HG03097 (cell line): Measurements from ENCODE around the gene KCTD2.
A peak's percentile ranks its signal among the peaks of the same experiment; 100 is the strongest.

Experiments
- ATAC-seq: cut with Tn5 transposase; IDR thresholded peaks from one replicate; pipeline ENCODE4 v1.9.1; 2021; ENCODE audit not compliant: unreplicated experiment, low FRiP score

Gene KCTD2

DNA sequence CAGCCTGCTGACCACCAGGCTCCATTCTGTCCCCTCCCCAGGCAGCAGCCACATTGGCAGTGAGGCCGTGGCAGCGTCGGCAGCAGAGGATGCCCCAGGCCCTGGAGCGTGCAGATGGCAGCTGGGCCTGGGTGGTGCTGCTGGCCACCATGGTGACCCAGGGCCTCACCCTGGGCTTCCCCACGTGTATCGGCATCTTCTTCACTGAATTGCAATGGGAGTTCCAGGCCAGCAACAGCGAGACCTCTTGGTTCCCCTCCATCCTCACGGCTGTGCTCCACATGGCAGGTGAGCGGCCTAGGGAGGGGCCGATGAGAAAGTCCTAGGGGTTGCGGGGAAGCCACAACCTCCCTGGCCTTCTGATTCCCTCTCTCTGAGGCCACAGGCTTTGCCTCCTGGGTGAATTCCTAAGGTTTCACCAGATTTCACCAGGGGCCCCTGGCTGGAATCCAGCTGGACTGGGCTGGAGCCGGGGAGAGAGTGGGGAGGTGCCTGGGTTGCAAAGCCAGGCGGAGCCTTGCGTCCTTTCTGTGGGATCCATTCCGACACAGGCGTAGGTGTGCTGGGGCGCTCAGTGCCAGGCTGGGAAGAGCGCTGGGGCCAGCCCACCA, 46.6 kb downstream of the KCTD2 start:
- ATAC-seq, result no peak

GRCh38 chr17:75094871-75095399, 47.9 kb downstream of the KCTD2 start:
- no peak for ATAC-seq

DNA sequence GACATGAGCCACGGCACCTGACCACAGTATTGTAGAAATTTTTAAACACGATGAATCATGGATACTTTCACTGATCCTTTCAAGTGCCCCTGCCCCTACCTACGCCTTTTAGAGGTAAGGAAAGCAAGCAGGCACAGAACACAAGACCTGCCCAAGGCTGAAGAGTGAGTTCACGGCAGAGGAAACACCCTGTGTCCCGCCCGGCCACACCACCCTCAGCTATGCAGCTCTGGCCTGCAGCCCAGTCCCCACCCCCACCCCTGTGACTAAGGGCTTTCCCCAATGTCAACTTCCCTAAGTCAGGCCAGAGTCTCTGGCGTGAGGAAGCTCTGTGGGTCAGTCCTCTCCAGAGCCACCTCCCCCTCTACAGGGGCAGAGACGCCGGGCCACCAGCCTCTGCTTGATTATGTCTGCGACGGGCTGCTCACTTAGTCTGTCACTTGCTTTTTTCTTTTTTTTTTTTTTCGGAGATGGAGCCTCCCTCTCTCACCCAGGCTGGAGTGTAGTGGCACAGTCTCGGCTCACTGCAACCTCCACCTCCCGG, 49.1 kb downstream of the KCTD2 start:
- no peak for ATAC-seq

DNA sequence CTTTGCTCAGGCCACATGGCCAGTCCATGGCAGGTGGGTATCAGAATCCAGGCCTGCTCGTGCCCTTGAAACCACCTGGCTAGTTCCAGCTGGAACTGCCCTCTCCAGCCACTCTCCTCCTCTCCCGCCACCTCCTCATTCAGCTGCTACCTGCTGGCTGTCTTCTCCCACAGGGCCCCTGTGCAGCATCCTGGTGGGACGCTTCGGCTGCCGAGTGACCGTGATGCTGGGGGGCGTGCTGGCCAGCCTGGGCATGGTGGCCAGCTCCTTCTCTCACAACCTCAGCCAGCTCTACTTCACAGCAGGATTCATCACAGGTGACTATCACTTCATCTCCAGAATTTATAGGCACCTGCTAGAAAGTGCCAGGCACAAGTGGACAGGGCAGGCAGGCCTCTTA, 50.8 kb downstream of the KCTD2 start:
- no peak for ATAC-seq

DNA sequence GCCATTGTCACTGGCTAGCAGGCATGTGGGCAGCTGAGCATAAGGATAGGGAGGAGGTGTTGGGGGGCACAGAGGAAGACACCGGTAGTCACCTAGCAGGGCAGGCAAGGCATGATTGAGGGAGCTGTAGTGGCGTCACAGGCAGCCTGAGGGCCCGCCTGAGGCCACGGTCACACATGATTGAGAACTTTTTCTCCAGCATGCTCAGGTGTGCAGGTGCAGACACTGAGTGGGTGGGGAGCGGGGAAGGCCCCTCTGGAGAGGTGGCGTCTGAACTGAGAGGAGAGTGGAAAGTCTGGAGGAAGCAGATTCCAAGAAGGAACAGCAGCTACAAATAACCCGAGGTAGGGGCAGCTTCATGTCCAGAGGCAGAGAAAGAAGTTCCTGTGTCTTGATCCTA, 51.8 kb downstream of the KCTD2 start:
- ATAC-seq, result no peak

DNA sequence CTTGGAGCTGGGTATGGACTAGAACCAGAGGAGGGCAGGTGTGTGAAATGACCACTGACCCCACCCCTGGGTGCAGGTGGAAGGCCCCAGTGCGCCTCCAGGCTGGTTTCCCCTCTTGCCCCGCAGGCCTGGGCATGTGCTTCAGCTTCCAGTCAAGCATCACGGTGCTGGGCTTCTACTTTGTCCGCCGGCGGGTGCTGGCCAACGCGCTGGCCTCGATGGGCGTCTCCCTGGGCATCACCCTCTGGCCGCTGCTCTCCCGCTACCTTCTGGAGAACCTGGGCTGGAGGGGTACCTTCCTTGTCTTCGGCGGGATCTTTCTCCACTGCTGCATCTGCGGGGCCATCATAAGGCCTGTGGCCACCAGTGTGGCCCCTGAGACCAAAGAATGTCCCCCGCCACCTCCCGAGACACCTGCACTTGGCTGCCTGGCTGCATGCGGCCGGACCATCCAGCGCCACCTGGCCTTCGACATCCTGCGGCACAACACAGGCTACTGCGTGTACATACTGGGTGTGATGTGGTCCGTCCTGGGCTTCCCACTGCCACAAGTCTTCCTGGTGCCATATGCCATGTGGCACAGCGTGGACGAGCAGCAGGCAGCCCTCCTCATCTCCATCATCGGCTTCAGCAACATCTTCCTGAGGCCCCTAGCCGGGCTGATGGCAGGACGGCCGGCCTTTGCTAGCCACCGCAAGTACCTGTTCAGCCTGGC, 53.0 kb downstream of the KCTD2 start:
- ATAC-seq, result no peak

DNA sequence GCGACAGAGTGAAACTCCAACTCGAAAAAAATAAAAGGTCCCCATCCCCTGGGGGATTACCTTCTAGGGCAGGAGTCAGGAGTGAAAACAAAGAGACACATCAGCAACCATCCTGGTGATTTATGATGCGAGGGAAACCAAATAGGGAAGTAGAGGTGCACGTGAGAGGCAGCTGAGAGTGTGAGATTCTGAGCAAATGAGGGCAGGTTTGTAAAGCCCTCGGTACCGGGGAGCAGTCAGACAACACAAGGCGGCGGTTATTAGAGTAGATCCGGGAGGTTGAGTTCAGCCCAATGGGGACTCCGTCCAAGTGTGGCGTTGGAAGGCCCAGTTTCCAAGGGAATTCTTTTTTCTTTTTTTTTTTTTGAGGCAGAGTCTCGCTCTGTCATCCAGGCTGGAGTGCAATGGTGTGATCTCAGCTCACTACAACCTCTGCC, 55.4 kb downstream of the KCTD2 start:
- ATAC-seq, result no peak

- ATAC-seq, result no peak
Measured at GRCh38 chr17:75103601-75104554, 56.9 kb downstream of the KCTD2 start.

DNA sequence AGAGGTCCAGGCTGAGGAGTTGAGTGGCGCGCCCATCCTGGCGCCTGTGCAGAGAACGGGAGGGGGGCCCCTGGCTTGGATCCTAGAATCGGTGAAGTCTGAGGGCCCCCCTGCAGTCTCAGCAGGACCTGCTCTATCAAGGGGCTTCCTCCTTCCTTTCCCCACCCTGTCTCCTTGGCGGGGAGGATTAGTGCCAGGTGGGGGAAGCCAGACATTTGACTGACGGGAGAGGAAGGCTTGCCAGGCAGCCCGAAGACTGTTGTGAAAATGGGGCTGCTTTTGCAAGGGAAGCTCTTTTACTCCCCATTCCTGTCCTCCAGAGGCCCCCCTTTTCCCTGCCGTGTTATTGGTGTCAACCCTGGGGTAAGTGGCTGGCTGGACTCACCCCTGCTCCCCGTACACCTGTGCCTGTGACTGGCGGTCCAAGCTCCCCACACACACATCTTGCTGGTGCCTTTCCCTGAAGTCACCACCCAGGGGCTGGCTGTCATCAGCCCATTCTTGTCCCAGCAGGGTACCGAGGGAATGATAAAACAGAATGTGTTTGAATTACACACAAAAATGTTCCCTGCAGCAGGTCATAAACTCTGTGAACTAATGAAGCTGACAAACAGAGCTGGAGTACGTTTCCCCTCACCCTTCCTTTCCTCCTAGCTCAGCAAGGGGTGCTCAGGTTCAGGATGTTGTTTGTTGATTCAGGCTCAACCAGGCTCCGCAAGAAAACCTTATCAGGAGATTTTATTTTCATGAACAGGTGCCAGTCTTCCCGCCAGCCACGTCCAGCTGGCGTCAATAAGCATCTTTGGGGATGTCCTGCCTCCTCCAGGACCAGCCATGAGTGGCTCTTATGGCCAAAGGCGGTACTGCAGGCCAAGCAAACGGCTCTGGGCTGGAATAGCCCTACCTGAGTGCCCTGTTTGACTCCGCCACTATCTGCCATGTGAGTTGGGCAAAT, 58.4 kb downstream of the KCTD2 start:
- no peak for ATAC-seq

DNA sequence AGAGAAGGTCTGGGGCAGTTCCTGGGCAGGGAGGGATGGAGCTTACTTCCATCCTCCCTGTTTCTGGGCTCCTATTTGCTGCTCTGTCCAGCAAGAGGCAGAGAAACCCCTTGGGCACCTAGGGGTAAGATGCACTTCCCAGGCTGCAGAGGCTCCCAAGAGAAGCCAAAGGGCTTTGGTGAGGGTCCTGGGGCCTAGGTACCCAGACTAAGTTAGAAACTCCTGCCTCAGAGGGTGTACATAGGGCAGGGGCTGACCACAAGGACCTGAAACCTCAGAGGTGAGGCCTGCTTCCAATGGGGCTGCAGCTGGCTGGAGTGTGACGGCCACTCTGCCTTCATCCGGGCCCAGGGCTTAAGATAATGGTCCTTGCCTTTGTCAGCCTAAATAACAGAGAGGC, 61.2 kb downstream of the KCTD2 start:
- ATAC-seq, result no peak

DNA sequence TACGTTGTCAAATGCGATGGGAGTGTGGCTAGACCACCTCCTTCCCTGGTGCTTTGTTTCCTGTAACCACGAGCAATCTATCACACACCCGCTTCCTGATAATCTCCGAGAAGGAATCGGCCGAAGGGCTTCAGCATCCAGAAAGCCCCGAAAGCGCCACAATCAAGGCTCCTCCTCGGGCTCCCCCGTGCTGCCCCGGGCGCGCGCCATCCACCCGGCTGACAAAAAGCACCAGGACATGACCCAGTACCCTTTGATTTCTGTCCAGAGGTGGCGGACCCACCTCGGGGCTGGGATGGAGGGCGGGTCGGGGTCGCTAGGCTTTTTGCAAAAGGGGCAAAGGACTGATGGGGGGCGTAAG, 62.0 kb downstream of the KCTD2 start:
- no peak for ATAC-seq

- ATAC-seq, result peak; percentile 61
Measured at GRCh38 chr17:75109407-75110233, 62.6 kb downstream of the KCTD2 start, which contains the start of gene ARMC7. Gene ARMC7 (plus strand): TSS chr17:75109969. CDS start chr17:75110289, 320 bp downstream.

GRCh38 chr17:75110234-75110937, 63.4 kb downstream of the KCTD2 start:
- ATAC-seq, result no peak

- ATAC-seq, result no peak
Measured at GRCh38 chr17:75111777-75112335, 64.8 kb downstream of the KCTD2 start.

GRCh38 chr17:75113798-75114551, 67.0 kb downstream of the KCTD2 start:
- no peak for ATAC-seq

- ATAC-seq, result no peak
Measured at GRCh38 chr17:75114552-75115314, 67.7 kb downstream of the KCTD2 start.
